ENCODE measurements around the gene DAPK2.
"Not testable (repeated sequence)": the region's sequence is repeated elsewhere in the genome, so short reads cannot be mapped to it uniquely, and the experiment has no call there.

The DAPK2 gene

GRCh38 chr15:63970621-63971426 is 75.5 kb downstream of the DAPK2 start:
- DNase-seq = no peak

- no peak for DNase-seq
Measured at GRCh38 chr15:63969652-63970421, 76.4 kb downstream of the DAPK2 start.

GRCh38 chr15:63968700-63969099 is 77.6 kb downstream of the DAPK2 start:
- no peak for DNase-seq

- no peak for DNase-seq
Measured at GRCh38 chr15:63968122-63968524, 78.2 kb downstream of the DAPK2 start.

- no peak for DNase-seq
Measured at GRCh38 chr15:63967616-63968015, 78.7 kb downstream of the DAPK2 start.

GRCh38 chr15:63962947-63963721 is 83.2 kb downstream of the DAPK2 start:
- DNase-seq = not testable (repeated sequence)

GRCh38 chr15:63953524-63953923 is 92.8 kb downstream of the DAPK2 start:
- no peak for DNase-seq

- DNase-seq = no peak
Measured at GRCh38 chr15:63950911-63951481, 95.3 kb downstream of the DAPK2 start.

- DNase-seq = no peak
Measured at GRCh38 chr15:63948971-63949370, 97.3 kb downstream of the DAPK2 start.

GRCh38 chr15:63948436-63948835 is 97.8 kb downstream of the DAPK2 start:
- DNase-seq = no peak

- no peak for DNase-seq
Measured at GRCh38 chr15:63947228-63947627, 99.1 kb downstream of the DAPK2 start.

- no peak for DNase-seq
Measured at GRCh38 chr15:63946524-63947065, 99.7 kb downstream of the DAPK2 start.

GRCh38 chr15:63945838-63946298 is 100.4 kb downstream of the DAPK2 start:
- DNase-seq = no peak

GRCh38 chr15:63945007-63945788 is 101.1 kb downstream of the DAPK2 start:
- peak; percentile 11 for DNase-seq

- no peak for DNase-seq
Measured at GRCh38 chr15:63944681-63944955, 101.7 kb downstream of the DAPK2 start.

GRCh38 chr15:63943829-63944680 is 102.2 kb downstream of the DAPK2 start:
- DNase-seq = no peak

- DNase-seq = peak; percentile 65
Measured at GRCh38 chr15:63942486-63943365, 103.6 kb downstream of the DAPK2 start.

- DNase-seq = no peak
Measured at GRCh38 chr15:63941698-63942465, 104.4 kb downstream of the DAPK2 start.

GRCh38 chr15:63940966-63941620 is 105.2 kb downstream of the DAPK2 start:
- peak; percentile 2 for DNase-seq

All from NCI-H510A treated with DMSO at 0.1 percent for 48 hours (cell line).